ENCODE data around the gene KCNK13.
"Not testable (repeated sequence)": the region's sequence is repeated elsewhere in the genome, so short reads cannot be mapped to it uniquely, and the experiment has no call there.

The KCNK13 gene

GRCh38 chr14:90228478-90228877, 166.7 kb downstream of the KCNK13 start:
- peaks cover 5% of the 10 kb centered on the region for H3K9me3 Mint-ChIP-seq
- no peak for DNase-seq (ENCODE audit: low spot score)
- H3K4me1 Mint-ChIP-seq (ENCODE audit: low read depth) = no peaks in the 10 kb centered on the region
- H3K36me3 Mint-ChIP-seq (ENCODE audit: low read depth) = no peaks in the 10 kb centered on the region
- peaks cover 12% of the 10 kb centered on the region for H3K27me3 Mint-ChIP-seq (ENCODE audit: low read depth)
- no peak overlapping the region for H3K4me3 Mint-ChIP-seq
- no peak overlapping the region for H3K27ac Mint-ChIP-seq

- not testable (repeated sequence) for H3K36me3 Mint-ChIP-seq (ENCODE audit: low read depth); H3K9me3 Mint-ChIP-seq; H3K27ac Mint-ChIP-seq; DNase-seq (ENCODE audit: low spot score); H3K4me1 Mint-ChIP-seq (ENCODE audit: low read depth); H3K4me3 Mint-ChIP-seq
- H3K27me3 Mint-ChIP-seq (ENCODE audit: low read depth) = peaks cover 14% of the 10 kb centered on the region
These were observed 168.1 kb downstream of the KCNK13 start for GRCh38 chr14:90229942-90230341.

Data from T-helper 2 cell treated with Interferon-gamma antibody and Interleukin-4, amounts not matched to agents 5 μg/mL and 100 μg/mL, for 36 hours (primary cell).